Measurements from ENCODE around the gene SMYD3. TPM values are rescaled to one million over a fixed set of nuclear protein-coding genes. Genes with fewer than 3 reads are reported as not detected.

SMYD3 gene
- total RNA-seq, 1 experiment from 2014 or later = 17.4 TPM

DNA sequence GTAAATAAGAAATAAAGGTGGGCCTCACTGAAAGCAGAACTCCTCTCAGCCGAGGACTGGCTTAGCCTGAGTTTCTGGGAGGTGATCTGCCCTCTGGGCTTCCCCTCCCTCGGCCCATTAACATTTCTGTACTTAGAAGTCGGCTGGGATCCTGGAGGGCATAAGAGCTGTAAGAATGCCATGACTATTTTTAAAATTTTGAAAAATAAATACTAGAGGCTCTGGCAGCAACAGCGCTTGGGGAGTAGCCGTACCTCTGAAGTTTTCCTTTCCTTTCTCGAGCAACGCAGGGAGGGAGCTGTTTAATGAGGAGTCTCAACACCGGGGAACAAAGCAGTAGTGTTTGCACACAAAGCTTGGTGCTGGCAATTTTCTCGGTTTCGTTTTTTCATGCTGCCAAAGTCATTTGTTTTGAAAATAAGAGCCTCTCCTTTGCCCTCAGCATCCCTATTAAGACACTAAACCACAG lies 498.7 kb downstream of the SMYD3 start:
- Histone ChIP-seq H3K27me3 (ENCODE audit: control insufficient read depth, insufficient read depth, low read length) (no peaks in the 10 kb centered on the region), H3K9me3 (ENCODE audit: control insufficient read depth, insufficient read depth, low read depth, low read length) (no peaks in the 10 kb centered on the region), H3K27ac (ENCODE audit: low read length) (no peak overlapping the region), H3K4me1 (ENCODE audit: control insufficient read depth, insufficient read depth, low read length) (no peaks in the 10 kb centered on the region), H3K36me3 (ENCODE audit: control insufficient read depth, insufficient read depth, low read length) (no peaks in the 10 kb centered on the region), H3K4me3 (ENCODE audit: low read depth in 2 of 2, low read length in 2 of 2) (no peak overlapping the region)
- intact Hi-C loops (cut with micrococcal nuclease; ENCODE audit: unreplicated experiment) = no loop called here
- CTCF ChIA-PET = no interaction called here
- ATAC-seq (no peak), DNase-seq (ENCODE audit: low read depth, low spot score) (no peak)
- TF ChIP-seq, protein P1, sequence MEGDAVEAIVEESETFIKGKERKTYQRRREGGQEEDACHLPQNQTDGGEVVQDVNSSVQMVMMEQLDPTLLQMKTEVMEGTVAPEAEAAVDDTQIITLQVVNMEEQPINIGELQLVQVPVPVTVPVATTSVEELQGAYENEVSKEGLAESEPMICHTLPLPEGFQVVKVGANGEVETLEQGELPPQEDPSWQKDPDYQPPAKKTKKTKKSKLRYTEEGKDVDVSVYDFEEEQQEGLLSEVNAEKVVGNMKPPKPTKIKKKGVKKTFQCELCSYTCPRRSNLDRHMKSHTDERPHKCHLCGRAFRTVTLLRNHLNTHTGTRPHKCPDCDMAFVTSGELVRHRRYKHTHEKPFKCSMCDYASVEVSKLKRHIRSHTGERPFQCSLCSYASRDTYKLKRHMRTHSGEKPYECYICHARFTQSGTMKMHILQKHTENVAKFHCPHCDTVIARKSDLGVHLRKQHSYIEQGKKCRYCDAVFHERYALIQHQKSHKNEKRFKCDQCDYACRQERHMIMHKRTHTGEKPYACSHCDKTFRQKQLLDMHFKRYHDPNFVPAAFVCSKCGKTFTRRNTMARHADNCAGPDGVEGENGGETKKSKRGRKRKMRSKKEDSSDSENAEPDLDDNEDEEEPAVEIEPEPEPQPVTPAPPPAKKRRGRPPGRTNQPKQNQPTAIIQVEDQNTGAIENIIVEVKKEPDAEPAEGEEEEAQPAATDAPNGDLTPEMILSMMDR (IDR thresholded peaks at IDR 0.05) = no peak
- TF ChIP-seq POLR2AphosphoS5 (IDR thresholded peaks at IDR 0.05; ENCODE audit: low read depth, low read length) (no peak), SIN3A (IDR thresholded peaks at IDR 0.05; ENCODE audit: borderline replicate concordance, insufficient read depth, low read depth, low read length) (no peak), TCF7L2 (IDR thresholded peaks at IDR 0.05; ENCODE audit: low read depth, low read length) (no peak)
- TF ChIP-seq, protein P2, sequence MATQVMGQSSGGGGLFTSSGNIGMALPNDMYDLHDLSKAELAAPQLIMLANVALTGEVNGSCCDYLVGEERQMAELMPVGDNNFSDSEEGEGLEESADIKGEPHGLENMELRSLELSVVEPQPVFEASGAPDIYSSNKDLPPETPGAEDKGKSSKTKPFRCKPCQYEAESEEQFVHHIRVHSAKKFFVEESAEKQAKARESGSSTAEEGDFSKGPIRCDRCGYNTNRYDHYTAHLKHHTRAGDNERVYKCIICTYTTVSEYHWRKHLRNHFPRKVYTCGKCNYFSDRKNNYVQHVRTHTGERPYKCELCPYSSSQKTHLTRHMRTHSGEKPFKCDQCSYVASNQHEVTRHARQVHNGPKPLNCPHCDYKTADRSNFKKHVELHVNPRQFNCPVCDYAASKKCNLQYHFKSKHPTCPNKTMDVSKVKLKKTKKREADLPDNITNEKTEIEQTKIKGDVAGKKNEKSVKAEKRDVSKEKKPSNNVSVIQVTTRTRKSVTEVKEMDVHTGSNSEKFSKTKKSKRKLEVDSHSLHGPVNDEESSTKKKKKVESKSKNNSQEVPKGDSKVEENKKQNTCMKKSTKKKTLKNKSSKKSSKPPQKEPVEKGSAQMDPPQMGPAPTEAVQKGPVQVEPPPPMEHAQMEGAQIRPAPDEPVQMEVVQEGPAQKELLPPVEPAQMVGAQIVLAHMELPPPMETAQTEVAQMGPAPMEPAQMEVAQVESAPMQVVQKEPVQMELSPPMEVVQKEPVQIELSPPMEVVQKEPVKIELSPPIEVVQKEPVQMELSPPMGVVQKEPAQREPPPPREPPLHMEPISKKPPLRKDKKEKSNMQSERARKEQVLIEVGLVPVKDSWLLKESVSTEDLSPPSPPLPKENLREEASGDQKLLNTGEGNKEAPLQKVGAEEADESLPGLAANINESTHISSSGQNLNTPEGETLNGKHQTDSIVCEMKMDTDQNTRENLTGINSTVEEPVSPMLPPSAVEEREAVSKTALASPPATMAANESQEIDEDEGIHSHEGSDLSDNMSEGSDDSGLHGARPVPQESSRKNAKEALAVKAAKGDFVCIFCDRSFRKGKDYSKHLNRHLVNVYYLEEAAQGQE (IDR thresholded peaks at IDR 0.05; ENCODE audit: insufficient read depth in 1 of 2, low read depth in 2 of 2, low read length in 1 of 2) = no peak
- BruUV-seq (replicated peaks) = no TSS peak
- in situ Hi-C loops (cut with HindIII; ENCODE audit: low pct_unique_long_range_greater_than_20kb, low sequenced_read_pairs) = no loop called here
- POLR2A ChIA-PET = no interaction called here

DNA sequence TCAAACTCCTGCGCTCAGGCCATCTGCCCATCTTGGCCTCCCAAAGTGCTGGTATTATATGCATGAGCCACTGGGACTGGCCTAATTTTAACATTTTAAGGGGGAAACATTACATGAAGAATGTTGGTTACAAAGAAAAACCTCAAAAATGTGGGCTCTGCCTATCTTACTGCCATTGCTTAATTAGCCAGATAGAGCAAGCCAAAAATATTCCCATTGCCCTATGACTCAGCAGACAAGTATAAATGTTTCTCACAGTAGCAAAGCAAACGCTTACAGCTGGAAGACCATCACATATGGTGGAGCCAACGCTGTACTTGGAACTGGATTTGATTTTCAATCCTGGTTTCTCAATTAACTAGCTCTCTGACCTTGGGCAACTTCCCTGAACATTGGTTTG lies 502.0 kb downstream of the SMYD3 start:
- no peak for DNase-seq (ENCODE audit: low read depth, low spot score)
- no peaks in the 10 kb centered on the region for H3K4me1 ChIP-seq (ENCODE audit: control insufficient read depth, insufficient read depth, low read length)
- in situ Hi-C loops (cut with HindIII; ENCODE audit: low pct_unique_long_range_greater_than_20kb, low sequenced_read_pairs) = no loop called here
- H3K4me3 ChIP-seq (ENCODE audit: low read depth in 2 of 2, low read length in 2 of 2) = no peak overlapping the region
- ChIA-PET CTCF (no interaction called here), POLR2A (no interaction called here)
- TF ChIP-seq, protein P1 (IDR thresholded peaks at IDR 0.05) = no peak
- no peak for TF ChIP-seq SIN3A (IDR thresholded peaks at IDR 0.05; ENCODE audit: borderline replicate concordance, insufficient read depth, low read depth, low read length)
- TF ChIP-seq, protein P2 (IDR thresholded peaks at IDR 0.05; ENCODE audit: insufficient read depth in 1 of 2, low read depth in 2 of 2, low read length in 1 of 2) = no peak
- no peak for TF ChIP-seq POLR2AphosphoS5 (IDR thresholded peaks at IDR 0.05; ENCODE audit: low read depth, low read length)
- no peak for TF ChIP-seq TCF7L2 (IDR thresholded peaks at IDR 0.05; ENCODE audit: low read depth, low read length)
- ATAC-seq = no peak
- no peaks in the 10 kb centered on the region for H3K9me3 ChIP-seq (ENCODE audit: control insufficient read depth, insufficient read depth, low read depth, low read length)
- intact Hi-C loops (cut with micrococcal nuclease; ENCODE audit: unreplicated experiment) = no loop called here
- H3K36me3 ChIP-seq (ENCODE audit: control insufficient read depth, insufficient read depth, low read length) = no peaks in the 10 kb centered on the region
- H3K27me3 ChIP-seq (ENCODE audit: control insufficient read depth, insufficient read depth, low read length) = no peaks in the 10 kb centered on the region
- no TSS peak for BruUV-seq (replicated peaks)
- no peak overlapping the region for H3K27ac ChIP-seq (ENCODE audit: low read length)

Measured in Panc1 (cell line).